ENCODE results near the gene GCDH. TPM values are rescaled to one million over a fixed set of nuclear protein-coding genes. Genes with fewer than 3 reads are reported as not detected.
A peak's percentile ranks its signal among the peaks of the same experiment; 100 is the strongest.

Gene GCDH
- total and polyA plus RNA-seq, 2 donors from 2014 or later, result 21.9 to 45.6 TPM

DNA sequence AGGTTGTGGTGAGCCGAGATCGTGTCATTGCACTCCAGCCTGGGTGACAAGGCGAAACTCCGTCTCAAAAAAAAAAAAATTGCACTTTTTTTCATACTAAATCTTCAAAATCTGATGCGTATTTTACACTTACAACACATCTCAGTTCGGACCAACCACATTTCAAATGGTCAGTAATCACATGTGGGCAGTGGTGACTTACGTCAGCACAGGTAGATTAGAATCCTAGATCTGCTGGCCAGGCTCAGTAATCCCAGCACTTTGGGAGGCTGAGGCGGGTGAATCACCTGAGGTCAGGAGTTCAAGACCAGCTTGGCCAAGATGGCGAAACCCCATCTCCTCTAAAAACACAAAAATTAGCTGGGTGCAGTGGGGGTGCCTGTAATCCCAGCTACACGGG, 44.1 kb downstream of the GCDH start:
- TF ChIP-seq, protein P1, sequence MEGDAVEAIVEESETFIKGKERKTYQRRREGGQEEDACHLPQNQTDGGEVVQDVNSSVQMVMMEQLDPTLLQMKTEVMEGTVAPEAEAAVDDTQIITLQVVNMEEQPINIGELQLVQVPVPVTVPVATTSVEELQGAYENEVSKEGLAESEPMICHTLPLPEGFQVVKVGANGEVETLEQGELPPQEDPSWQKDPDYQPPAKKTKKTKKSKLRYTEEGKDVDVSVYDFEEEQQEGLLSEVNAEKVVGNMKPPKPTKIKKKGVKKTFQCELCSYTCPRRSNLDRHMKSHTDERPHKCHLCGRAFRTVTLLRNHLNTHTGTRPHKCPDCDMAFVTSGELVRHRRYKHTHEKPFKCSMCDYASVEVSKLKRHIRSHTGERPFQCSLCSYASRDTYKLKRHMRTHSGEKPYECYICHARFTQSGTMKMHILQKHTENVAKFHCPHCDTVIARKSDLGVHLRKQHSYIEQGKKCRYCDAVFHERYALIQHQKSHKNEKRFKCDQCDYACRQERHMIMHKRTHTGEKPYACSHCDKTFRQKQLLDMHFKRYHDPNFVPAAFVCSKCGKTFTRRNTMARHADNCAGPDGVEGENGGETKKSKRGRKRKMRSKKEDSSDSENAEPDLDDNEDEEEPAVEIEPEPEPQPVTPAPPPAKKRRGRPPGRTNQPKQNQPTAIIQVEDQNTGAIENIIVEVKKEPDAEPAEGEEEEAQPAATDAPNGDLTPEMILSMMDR (IDR thresholded peaks at IDR 0.05; ENCODE audit: borderline replicate concordance, extremely low read depth, insufficient read depth), result no peak
- Histone ChIP-seq H3K9me3 (ENCODE audit: control insufficient read depth in 2 of 3, insufficient read depth in 1 of 3, low read length in 3 of 3) (no peaks in the 10 kb centered on the region), H3K4me3 (ENCODE audit: low read length in 3 of 3) (no peak overlapping the region), H3K36me3 (ENCODE audit: control insufficient read depth in 2 of 3, insufficient read depth in 3 of 3, low read length in 3 of 3) (peaks cover 0 to 12% (median 3%) of the 10 kb centered on the region in 3 donors), H3K27ac (ENCODE audit: low read depth in 2 of 2, low read length in 2 of 2) (no peak overlapping the region), H3K27me3 (ENCODE audit: control insufficient read depth, insufficient read depth, low read length) (no peaks in the 10 kb centered on the region), H3K9ac (ENCODE audit: low read length in 3 of 3) (no peak overlapping the region), H3K4me1 (ENCODE audit: control insufficient read depth in 2 of 3, insufficient read depth in 2 of 3, low read depth in 1 of 3, low read length in 3 of 3) (peaks cover 0 to 23% (median 22%) of the 10 kb centered on the region in 3 donors)
- DNase-seq (no peak), FAIRE-seq (no peak)
- intact Hi-C loops (cut with DNase I), result no loop called here

DNA sequence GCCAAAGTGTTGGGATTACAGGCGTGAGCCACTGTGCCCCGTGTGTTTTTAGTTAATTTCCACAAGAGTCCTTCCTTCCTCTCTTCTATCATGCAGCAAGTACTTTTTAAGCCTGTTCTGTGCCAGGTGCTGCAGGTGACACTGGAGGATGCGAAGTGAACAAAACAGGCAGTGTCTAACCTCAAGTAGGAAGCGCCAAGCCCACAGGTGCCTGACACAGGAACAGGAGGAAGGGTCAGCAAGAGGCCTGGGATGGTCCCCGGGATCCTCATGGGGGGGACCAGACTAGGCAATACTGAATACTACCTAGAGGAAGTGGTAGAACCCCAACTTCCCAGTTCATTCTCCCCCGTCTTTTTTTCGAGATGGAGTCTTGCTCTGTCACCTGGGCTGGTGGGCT, 45.6 kb downstream of the GCDH start:
- peaks cover 10 to 18% (median 13%) of the 10 kb centered on the region in 3 donors for H3K36me3 ChIP-seq (ENCODE audit: control insufficient read depth in 2 of 3, insufficient read depth in 3 of 3, low read length in 3 of 3)
- TF ChIP-seq, protein P1 (IDR thresholded peaks at IDR 0.05; ENCODE audit: borderline replicate concordance, extremely low read depth, insufficient read depth), result no peak
- H3K9me3 ChIP-seq (ENCODE audit: control insufficient read depth in 2 of 3, insufficient read depth in 1 of 3, low read length in 3 of 3), result no peaks in the 10 kb centered on the region
- FAIRE-seq (no peak), DNase-seq (peak in 1 of 5 donors; percentile 45)
- no peak overlapping the region for H3K27ac ChIP-seq (ENCODE audit: low read depth in 2 of 2, low read length in 2 of 2)
- no peak overlapping the region for H3K4me3 ChIP-seq (ENCODE audit: low read length in 3 of 3)
- peaks cover 0 to 32% (median 28%) of the 10 kb centered on the region in 3 donors for H3K4me1 ChIP-seq (ENCODE audit: control insufficient read depth in 2 of 3, insufficient read depth in 2 of 3, low read depth in 1 of 3, low read length in 3 of 3)
- H3K27me3 ChIP-seq (ENCODE audit: control insufficient read depth, insufficient read depth, low read length), result no peaks in the 10 kb centered on the region
- intact Hi-C loops (cut with DNase I), result no loop called here
- no peak overlapping the region for H3K9ac ChIP-seq (ENCODE audit: low read length in 3 of 3)

DNA sequence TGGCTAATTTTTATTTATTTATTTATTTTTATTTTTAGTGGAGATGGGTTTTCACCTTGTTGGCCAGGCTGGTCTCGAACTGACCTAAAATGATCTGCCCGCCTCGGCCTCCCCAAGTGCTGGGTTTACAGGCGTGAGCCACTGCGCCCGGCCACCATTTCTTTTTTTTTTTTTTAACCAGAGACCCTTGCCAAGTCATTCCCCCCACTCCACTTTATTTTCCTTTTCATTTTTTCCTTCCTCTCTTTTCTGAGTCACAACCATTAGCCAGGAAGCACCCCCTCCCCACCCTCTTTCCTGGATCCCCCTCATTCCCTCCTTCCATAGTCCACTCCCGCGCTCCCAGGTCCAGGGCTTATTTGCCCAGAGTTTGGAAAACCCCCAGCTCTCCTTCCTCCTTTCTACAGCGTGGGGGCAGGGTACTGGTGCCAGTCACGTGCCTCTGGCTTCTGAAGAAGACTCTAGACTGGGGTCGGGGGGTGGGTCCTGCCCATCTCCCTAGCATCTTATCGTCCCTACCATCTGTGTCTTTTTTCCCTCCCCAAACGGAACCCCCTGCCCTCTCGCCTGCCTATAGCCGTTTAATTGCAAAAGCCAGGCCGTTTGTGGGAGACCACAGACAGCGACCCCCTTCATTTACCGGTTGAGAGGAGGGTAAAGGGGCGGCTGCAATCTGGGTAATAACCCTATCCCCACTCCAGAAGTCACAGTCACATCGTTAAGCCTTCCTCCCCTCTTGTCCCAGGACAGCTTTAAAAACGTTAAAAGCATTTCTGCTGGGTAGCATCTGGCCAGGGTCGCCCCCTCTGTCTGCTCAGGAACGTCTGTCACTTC, 46.4 kb downstream of the GCDH start:
- TF ChIP-seq, protein P1 (IDR thresholded peaks at IDR 0.05; ENCODE audit: borderline replicate concordance, extremely low read depth, insufficient read depth), result no peak
- Histone ChIP-seq H3K27me3 (ENCODE audit: control insufficient read depth, insufficient read depth, low read length) (no peaks in the 10 kb centered on the region), H3K36me3 (ENCODE audit: control insufficient read depth in 2 of 3, insufficient read depth in 3 of 3, low read length in 3 of 3) (peaks cover 11 to 24% (median 13%) of the 10 kb centered on the region in 3 donors), H3K9ac (ENCODE audit: low read length in 3 of 3) (peak overlapping the region; percentile 22 to 71 (median 32)), H3K9me3 (ENCODE audit: control insufficient read depth in 2 of 3, insufficient read depth in 1 of 3, low read length in 3 of 3) (no peaks in the 10 kb centered on the region), H3K27ac (ENCODE audit: low read depth in 2 of 2, low read length in 2 of 2) (peak overlapping the region in 1 of 2 donors; percentile 81), H3K4me3 (ENCODE audit: low read length in 3 of 3) (peak overlapping the region; percentile 58 to 91 (median 65)), H3K4me1 (ENCODE audit: control insufficient read depth in 2 of 3, insufficient read depth in 2 of 3, low read depth in 1 of 3, low read length in 3 of 3) (peaks cover 0 to 34% (median 30%) of the 10 kb centered on the region in 3 donors)
- FAIRE-seq, result no peak
- intact Hi-C loops (cut with DNase I), result no loop called here
- DNase-seq, result peak; percentile 57 to 82 (median 74)

Measured in kidney (tissue), 14 donors.